ENCODE measurements around the gene NCOA5. TPM values are rescaled to one million over a fixed set of nuclear protein-coding genes. Genes with fewer than 3 reads are reported as not detected.
A peak's percentile ranks its signal among the peaks of the same experiment; 100 is the strongest.

Gene NCOA5
- total and polyA plus RNA-seq, 8 donors: 20.6 to 55.0 (median 49.3) TPM

DNA sequence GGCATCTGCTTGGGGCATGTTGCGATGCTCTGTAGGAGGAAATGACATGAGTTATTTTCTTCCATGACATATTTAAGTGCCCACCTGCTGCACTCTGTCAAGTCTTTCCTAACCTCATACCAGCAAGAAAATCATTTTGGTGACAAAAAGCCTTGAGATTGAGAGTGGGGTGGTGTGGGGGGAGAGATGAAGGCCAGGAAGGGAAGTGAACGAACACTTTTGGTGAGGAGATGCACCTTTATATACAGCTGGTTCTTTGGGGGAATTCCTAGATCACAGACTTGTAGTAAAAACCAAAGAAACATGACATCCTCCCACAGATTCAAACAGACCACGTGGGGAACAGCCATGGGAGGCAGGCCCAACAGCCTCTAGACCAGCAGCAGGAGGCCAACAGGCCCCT, 26.1 kb downstream of the NCOA5 start:
- Histone ChIP-seq H3K9me3 (no peaks in the 10 kb centered on the region), H3K4me3 (no peak overlapping the region), H3K27ac (peak overlapping the region in 1 of 2 donors; percentile 21), H3K27me3 (peaks cover 0 to 3% of the 10 kb centered on the region in 2 donors), H3K4me1 (peaks cover under 1 to 38% of the 10 kb centered on the region in 2 donors), H3K36me3 (peaks cover 3 to 87% of the 10 kb centered on the region in 2 donors)
- ATAC-seq (no peak), DNase-seq (no peak)
- TF ChIP-seq, protein P1, sequence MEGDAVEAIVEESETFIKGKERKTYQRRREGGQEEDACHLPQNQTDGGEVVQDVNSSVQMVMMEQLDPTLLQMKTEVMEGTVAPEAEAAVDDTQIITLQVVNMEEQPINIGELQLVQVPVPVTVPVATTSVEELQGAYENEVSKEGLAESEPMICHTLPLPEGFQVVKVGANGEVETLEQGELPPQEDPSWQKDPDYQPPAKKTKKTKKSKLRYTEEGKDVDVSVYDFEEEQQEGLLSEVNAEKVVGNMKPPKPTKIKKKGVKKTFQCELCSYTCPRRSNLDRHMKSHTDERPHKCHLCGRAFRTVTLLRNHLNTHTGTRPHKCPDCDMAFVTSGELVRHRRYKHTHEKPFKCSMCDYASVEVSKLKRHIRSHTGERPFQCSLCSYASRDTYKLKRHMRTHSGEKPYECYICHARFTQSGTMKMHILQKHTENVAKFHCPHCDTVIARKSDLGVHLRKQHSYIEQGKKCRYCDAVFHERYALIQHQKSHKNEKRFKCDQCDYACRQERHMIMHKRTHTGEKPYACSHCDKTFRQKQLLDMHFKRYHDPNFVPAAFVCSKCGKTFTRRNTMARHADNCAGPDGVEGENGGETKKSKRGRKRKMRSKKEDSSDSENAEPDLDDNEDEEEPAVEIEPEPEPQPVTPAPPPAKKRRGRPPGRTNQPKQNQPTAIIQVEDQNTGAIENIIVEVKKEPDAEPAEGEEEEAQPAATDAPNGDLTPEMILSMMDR (IDR thresholded peaks at IDR 0.05): no peak
- intact Hi-C loops (cut with DNase I): no loop called here

DNA sequence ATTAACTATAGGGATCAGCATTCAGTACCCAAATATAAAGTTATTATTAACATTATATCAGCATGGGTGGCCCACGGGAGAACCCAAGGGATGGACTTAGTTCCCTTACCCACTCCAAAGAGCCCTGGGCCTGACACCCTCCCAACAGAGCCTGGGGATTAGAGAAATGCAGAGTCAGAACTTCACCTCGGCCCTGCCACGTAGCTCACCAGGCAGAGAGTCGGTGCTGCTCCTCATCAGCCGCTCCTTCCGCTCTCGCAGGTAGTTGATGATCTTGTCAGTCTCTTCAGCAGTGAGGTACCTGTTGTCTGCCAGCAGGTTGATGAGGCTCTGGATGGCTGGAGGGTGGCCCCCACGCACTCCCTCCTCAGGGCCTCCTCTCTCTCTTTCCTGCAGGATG, 26.6 kb downstream of the NCOA5 start:
- DNase-seq (no peak), ATAC-seq (no peak)
- intact Hi-C loops (cut with DNase I): no loop called here
- TF ChIP-seq, protein P1 (IDR thresholded peaks at IDR 0.05): no peak
- Histone ChIP-seq H3K4me1 (peaks cover 5 to 43% of the 10 kb centered on the region in 2 donors), H3K36me3 (peaks cover 3 to 82% of the 10 kb centered on the region in 2 donors), H3K4me3 (no peak overlapping the region), H3K9me3 (no peaks in the 10 kb centered on the region), H3K27me3 (peaks cover 0 to 8% of the 10 kb centered on the region in 2 donors), H3K27ac (peak overlapping the region in 1 of 2 donors; percentile 21)

DNA sequence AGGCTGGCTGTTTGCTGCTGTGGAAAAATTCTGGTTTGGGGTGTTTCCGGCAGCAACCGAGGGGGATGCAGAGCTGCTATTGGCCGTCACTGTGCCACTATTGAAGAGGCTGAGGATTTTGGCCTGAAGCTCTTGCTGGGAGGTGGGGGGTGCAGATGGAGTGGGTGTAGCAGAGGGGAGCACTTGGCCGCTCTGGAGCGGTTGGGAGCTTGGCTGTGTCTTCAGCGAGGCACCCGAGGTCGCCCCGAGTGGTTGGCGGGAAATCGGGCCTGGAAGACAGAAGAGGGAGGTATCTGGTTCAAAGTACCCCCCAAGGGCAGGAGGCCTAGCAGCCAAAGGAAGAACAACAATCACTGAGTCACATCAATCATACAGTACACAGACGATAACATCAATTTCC, 27.1 kb downstream of the NCOA5 start:
- Histone ChIP-seq H3K4me3 (no peak overlapping the region), H3K36me3 (peaks cover 3 to 77% of the 10 kb centered on the region in 2 donors), H3K9me3 (no peaks in the 10 kb centered on the region), H3K27me3 (peaks cover 2 to 14% of the 10 kb centered on the region in 2 donors), H3K4me1 (peaks cover 10 to 48% of the 10 kb centered on the region in 2 donors), H3K27ac (peak overlapping the region in 1 of 2 donors; percentile 21)
- DNase-seq: no peak
- TF ChIP-seq, protein P1 (IDR thresholded peaks at IDR 0.05): no peak
- intact Hi-C loops (cut with DNase I): no loop called here
- ATAC-seq: no peak

DNA sequence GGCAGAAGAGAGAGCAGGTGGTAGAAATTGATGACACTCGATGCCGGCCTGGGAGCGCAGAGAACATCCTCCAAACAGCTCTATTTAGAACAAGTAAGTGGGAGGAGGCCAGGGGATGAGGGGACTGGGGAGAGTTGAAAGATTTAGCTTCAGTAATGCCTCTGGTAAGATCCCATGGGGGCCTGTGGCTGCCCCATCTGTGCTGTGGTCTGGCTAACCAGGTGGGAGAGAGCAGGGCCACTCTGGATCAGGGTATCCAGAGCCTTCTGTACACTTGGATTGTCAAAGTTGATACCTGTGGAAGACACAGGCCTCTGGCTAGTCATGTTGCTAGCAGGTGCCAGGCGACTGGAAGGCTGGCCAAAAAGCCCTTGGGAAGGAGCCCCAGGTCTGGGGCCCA, 27.6 kb downstream of the NCOA5 start:
- H3K27ac ChIP-seq: no peak overlapping the region
- TF ChIP-seq, protein P1 (IDR thresholded peaks at IDR 0.05): no peak
- ATAC-seq: no peak
- no peak overlapping the region for H3K4me3 ChIP-seq
- peaks cover 3 to 72% of the 10 kb centered on the region in 2 donors for H3K36me3 ChIP-seq
- intact Hi-C loops (cut with DNase I): no loop called here
- H3K4me1 ChIP-seq: peaks cover 10 to 53% of the 10 kb centered on the region in 2 donors
- DNase-seq: no peak
- H3K27me3 ChIP-seq: peaks cover 6 to 18% of the 10 kb centered on the region in 2 donors
- H3K9me3 ChIP-seq: no peaks in the 10 kb centered on the region

DNA sequence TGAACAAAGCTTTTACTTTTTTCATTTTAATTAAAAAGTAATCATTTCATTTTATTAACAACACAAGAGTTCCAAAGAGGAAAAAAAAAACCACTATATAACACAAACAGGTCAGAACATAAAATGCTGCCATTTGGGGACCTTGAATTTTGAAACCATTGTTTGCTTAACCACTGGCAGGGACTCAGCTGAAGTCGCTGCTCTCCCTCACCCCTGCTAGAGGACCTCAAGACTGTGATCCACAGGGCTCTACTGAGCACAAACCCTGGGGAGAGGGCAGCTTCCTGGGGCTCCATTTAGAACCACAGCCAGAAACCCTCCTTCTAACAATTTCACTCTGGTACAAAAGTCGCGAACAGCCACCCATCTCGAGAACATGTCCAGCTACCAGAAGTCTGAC, 28.8 kb downstream of the NCOA5 start:
- H3K27me3 ChIP-seq: peaks cover 13 to 30% of the 10 kb centered on the region in 2 donors
- H3K4me3 ChIP-seq: no peak overlapping the region
- peaks cover 3 to 60% of the 10 kb centered on the region in 2 donors for H3K36me3 ChIP-seq
- DNase-seq (no peak), ATAC-seq (no peak)
- peak overlapping the region; percentile 59 to 79 for H3K27ac ChIP-seq
- no peaks in the 10 kb centered on the region for H3K9me3 ChIP-seq
- intact Hi-C loops (cut with DNase I): no loop called here
- H3K4me1 ChIP-seq: peaks cover 10 to 54% of the 10 kb centered on the region in 2 donors
- TF ChIP-seq, protein P1 (IDR thresholded peaks at IDR 0.05): no peak
